Measurements from ENCODE around the gene P2RY1. TPM values are rescaled to one million over a fixed set of nuclear protein-coding genes. Genes with fewer than 3 reads are reported as not detected.

P2RY1 gene
- total RNA-seq, 4 donors from 2014 or later, result 24.7 to 35.7 (median 30.3) TPM

DNA sequence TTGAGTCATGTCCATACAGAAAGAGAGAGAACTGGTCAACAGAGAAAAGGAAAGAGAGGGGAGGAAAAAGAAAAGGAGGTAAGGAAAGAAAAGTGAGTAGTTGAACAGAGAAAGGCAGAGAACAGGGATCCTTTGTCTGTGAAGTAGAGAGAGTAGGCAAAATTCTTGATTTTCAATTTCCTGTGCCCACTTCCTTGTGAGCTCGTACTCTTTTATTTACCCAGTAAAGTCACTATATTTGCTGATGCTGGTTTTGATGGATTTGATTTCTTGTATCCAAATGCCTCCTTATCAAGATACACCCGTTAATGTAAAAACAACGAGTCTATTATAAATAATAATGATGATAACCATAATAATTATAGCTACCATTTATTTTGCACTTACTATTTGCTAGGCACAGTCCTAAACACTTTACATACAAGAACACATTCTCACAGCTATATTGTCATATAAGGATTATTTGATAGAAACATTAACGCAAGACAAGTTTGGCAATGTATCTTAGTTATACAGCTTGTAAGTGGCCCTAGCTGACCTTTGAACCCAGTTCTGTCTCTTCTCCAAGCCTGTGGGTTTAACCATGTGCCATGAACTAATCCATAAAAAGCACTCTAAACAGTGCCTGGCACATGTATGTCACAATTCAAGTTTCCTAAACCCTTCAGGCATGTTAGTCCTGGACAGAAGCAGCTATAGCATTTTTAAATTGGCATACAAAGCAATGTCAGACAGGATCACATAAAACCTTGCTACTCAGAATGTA, 6.7 kb upstream of the P2RY1 start:
- Histone ChIP-seq H3K4me1 (peaks cover 0 to 22% (median 4%) of the 10 kb centered on the region in 3 donors), H3K27me3 (no peaks in the 10 kb centered on the region), H3K36me3 (no peaks in the 10 kb centered on the region), H3K4me3 (no peak overlapping the region), H3K27ac (peak overlapping the region in 1 of 4 donors; percentile 4), H3K9me3 (no peaks in the 10 kb centered on the region)
- TF ChIP-seq, protein P1, sequence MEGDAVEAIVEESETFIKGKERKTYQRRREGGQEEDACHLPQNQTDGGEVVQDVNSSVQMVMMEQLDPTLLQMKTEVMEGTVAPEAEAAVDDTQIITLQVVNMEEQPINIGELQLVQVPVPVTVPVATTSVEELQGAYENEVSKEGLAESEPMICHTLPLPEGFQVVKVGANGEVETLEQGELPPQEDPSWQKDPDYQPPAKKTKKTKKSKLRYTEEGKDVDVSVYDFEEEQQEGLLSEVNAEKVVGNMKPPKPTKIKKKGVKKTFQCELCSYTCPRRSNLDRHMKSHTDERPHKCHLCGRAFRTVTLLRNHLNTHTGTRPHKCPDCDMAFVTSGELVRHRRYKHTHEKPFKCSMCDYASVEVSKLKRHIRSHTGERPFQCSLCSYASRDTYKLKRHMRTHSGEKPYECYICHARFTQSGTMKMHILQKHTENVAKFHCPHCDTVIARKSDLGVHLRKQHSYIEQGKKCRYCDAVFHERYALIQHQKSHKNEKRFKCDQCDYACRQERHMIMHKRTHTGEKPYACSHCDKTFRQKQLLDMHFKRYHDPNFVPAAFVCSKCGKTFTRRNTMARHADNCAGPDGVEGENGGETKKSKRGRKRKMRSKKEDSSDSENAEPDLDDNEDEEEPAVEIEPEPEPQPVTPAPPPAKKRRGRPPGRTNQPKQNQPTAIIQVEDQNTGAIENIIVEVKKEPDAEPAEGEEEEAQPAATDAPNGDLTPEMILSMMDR (IDR thresholded peaks at IDR 0.05), result no peak
- TF ChIP-seq POLR2A (IDR thresholded peaks at IDR 0.05), result no peak
- DNase-seq, result no peak
- WGBS, 2 donors, result 47 to 76% methylated on average over 4 of the region's 4 CpGs
- intact Hi-C loops (cut with DNase I), result no loop called here

DNA sequence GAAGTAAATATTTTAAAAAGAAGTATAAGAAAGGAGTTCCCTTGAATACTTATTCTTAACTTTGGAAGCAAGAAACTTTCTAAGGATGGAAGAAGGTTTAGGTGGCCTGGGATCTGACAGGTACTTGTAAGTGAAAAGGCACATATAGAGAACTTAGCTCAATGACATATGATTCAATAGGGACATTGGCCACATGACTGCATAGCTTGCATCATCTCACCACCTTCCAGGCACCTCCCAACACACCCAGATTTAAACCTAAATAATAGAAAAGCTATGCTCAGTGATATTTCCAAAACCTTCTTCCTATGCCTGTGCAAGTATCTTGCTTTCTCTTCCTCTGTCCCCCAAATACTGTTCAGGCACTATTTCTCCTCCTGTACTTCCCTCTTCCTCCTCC, 4.7 kb upstream of the P2RY1 start:
- no peak for DNase-seq
- H3K9me3 ChIP-seq, result no peaks in the 10 kb centered on the region
- H3K36me3 ChIP-seq, result no peaks in the 10 kb centered on the region
- H3K27ac ChIP-seq, result no peak overlapping the region
- TF ChIP-seq POLR2A (IDR thresholded peaks at IDR 0.05), result no peak
- TF ChIP-seq, protein P1 (IDR thresholded peaks at IDR 0.05), result no peak
- intact Hi-C loops (cut with DNase I), result no loop called here
- peaks cover 0 to 35% (median 4%) of the 10 kb centered on the region in 3 donors for H3K4me1 ChIP-seq
- peaks cover 0 to 8% (median 0%) of the 10 kb centered on the region in 4 donors for H3K27me3 ChIP-seq
- H3K4me3 ChIP-seq, result no peak overlapping the region

DNA sequence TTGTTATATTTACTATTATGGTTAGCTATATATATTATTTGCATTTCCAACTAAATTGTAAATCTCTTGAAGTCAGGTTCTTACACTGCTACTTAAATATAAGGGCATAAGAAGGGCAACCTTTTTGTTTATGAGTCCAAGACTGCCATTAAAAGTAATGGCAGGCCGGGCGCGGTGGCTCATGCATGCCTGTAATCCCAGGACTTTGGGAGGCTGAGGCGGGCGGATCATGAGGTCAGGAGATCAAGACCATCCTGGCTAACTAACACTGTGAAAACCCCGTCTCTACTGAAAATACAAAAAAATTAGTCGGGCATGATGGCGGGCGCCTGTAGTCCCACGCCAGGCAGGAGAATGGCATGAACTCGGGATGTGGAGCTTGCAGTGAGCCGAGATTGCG, 2.9 kb upstream of the P2RY1 start:
- 90 to 97% methylated on average over 9 to 13 of the region's 13 CpGs for WGBS, 2 donors
- no peak for TF ChIP-seq POLR2A (IDR thresholded peaks at IDR 0.05)
- TF ChIP-seq, protein P1 (IDR thresholded peaks at IDR 0.05), result no peak
- no peaks in the 10 kb centered on the region for H3K36me3 ChIP-seq
- peaks cover 0 to 16% (median 0%) of the 10 kb centered on the region in 4 donors for H3K27me3 ChIP-seq
- no peak for DNase-seq
- intact Hi-C loops (cut with DNase I), result no loop called here
- H3K4me1 ChIP-seq, result peaks cover 0 to 46% (median 8%) of the 10 kb centered on the region in 3 donors
- H3K9me3 ChIP-seq, result no peaks in the 10 kb centered on the region
- no peak overlapping the region for H3K4me3 ChIP-seq
- H3K27ac ChIP-seq, result no peak overlapping the region

DNA sequence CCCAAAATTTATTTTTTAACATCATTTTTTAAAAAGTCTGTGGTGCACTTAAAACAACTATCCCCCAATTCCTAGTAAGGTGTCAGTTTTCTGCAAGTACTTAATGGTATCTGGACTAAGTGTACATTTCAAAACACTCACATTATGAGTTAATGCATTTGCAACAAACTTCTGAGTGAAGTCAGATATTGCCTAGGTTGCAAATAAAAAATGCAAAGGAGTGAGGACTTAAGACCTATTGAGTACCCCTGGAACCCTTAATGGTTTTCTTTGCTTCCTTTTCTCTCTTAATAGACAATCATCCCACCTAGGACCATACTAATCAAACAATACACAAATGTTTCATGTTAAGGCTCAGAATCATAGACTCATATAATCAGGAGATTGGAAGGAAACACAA, 1.8 kb upstream of the P2RY1 start:
- Histone ChIP-seq H3K27me3 (peaks cover 0 to 16% (median 0%) of the 10 kb centered on the region in 4 donors), H3K36me3 (no peaks in the 10 kb centered on the region), H3K4me1 (peaks cover 0 to 51% (median 7%) of the 10 kb centered on the region in 3 donors), H3K27ac (no peak overlapping the region), H3K9me3 (no peaks in the 10 kb centered on the region), H3K4me3 (no peak overlapping the region)
- no peak for DNase-seq
- intact Hi-C loops (cut with DNase I), result no loop called here
- TF ChIP-seq, protein P1 (IDR thresholded peaks at IDR 0.05), result no peak
- no peak for TF ChIP-seq POLR2A (IDR thresholded peaks at IDR 0.05)

DNA sequence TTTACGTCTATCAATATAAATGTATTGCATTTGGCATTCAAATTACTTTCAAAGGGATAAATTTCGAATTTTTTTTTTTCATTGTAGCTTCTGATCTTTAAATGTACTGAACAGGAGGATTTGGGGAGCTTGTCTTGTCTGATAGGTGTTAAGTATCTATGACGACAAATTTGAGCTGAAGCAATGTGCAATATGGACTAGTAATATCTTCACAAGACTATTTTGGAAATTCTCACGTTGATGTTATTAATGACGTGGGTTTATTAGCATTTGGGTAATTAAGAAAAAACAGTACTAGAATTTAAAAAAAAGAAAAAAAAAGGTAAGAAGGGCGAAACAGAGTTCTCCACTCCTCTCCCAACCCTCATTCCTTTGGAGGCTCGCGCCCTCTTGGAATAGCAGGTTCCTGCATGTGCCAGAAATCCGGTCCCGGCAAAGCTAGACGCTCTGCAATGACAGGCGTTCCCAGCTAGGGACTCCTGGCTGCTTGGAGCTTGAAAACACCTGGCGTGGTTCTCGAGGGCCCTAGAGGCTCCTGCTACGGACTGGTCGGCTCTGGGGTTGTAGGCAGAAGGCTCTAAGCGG, 648 bp upstream of the P2RY1 start:
- intact Hi-C loops (cut with DNase I), result no loop called here
- H3K27me3 ChIP-seq, result peaks cover 0 to 16% (median 0%) of the 10 kb centered on the region in 4 donors
- H3K4me1 ChIP-seq, result peaks cover 2 to 55% (median 4%) of the 10 kb centered on the region in 3 donors
- TF ChIP-seq POLR2A (IDR thresholded peaks at IDR 0.05), result no peak
- TF ChIP-seq, protein P1 (IDR thresholded peaks at IDR 0.05), result peak in 5 of 6 experiments; percentile 15 to 70 (median 45)
- no peak for DNase-seq
- no peaks in the 10 kb centered on the region for H3K36me3 ChIP-seq
- peak overlapping the region; percentile 69 to 91 (median 83) for H3K4me3 ChIP-seq
- H3K9me3 ChIP-seq, result no peaks in the 10 kb centered on the region
- peak overlapping the region; percentile 84 to 94 (median 90) for H3K27ac ChIP-seq
- 9 to 12% methylated on average over 14 to 15 of the region's 17 CpGs for WGBS, 2 donors

Measured in esophagus squamous epithelium (tissue), 5 donors.